Measurements from ENCODE around the gene JAG1.

JAG1 gene

GRCh38 chr20:10710991-10711775 lies 37.4 kb upstream of the JAG1 start:
- H3K9me3 Mint-ChIP-seq, result no peaks in the 10 kb centered on the region
- DNase-seq (ENCODE audit: low spot score in 2 of 2), result no peak
- no peaks in the 10 kb centered on the region for H3K4me1 Mint-ChIP-seq
- H3K36me3 Mint-ChIP-seq (ENCODE audit: insufficient read depth), result no peaks in the 10 kb centered on the region
- H3K27ac Mint-ChIP-seq (ENCODE audit: low read depth), result no peak overlapping the region
- no peak overlapping the region for H3K4me3 Mint-ChIP-seq
- no peak for ATAC-seq (replicated peaks; ENCODE audit: extremely low read depth, poor library complexity, severe bottlenecking)
- H3K27me3 Mint-ChIP-seq, result peaks cover 5% of the 10 kb centered on the region

DNA sequence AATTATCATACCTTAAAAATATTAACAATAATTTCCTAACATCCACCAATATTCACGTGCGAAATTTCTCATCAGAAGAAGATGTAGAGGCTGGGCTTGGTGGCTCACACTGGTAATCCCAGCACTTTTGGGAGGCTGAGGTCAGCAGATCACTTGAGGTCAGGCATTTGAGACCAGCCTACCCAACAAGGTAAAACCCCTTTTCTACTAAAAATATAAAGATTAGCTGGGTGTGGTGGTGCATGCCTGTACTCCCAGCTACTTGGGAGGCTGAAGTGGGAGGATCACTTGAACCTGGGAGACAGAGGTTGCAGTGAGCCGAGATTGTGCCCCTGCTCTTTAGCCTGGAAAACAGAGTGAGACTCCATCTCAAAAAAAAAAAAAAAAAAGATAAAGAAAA lies 36.1 kb upstream of the JAG1 start:
- H3K27me3 Mint-ChIP-seq, result peaks cover 9% of the 10 kb centered on the region
- DNase-seq (ENCODE audit: low spot score in 2 of 2) (no peak), ATAC-seq (replicated peaks; ENCODE audit: extremely low read depth, poor library complexity, severe bottlenecking) (no peak)
- H3K36me3 Mint-ChIP-seq (ENCODE audit: insufficient read depth), result no peaks in the 10 kb centered on the region
- H3K4me1 Mint-ChIP-seq, result no peaks in the 10 kb centered on the region
- no peak overlapping the region for H3K27ac Mint-ChIP-seq (ENCODE audit: low read depth)
- H3K9me3 Mint-ChIP-seq, result peaks cover 3% of the 10 kb centered on the region
- H3K4me3 Mint-ChIP-seq, result no peak overlapping the region

DNA sequence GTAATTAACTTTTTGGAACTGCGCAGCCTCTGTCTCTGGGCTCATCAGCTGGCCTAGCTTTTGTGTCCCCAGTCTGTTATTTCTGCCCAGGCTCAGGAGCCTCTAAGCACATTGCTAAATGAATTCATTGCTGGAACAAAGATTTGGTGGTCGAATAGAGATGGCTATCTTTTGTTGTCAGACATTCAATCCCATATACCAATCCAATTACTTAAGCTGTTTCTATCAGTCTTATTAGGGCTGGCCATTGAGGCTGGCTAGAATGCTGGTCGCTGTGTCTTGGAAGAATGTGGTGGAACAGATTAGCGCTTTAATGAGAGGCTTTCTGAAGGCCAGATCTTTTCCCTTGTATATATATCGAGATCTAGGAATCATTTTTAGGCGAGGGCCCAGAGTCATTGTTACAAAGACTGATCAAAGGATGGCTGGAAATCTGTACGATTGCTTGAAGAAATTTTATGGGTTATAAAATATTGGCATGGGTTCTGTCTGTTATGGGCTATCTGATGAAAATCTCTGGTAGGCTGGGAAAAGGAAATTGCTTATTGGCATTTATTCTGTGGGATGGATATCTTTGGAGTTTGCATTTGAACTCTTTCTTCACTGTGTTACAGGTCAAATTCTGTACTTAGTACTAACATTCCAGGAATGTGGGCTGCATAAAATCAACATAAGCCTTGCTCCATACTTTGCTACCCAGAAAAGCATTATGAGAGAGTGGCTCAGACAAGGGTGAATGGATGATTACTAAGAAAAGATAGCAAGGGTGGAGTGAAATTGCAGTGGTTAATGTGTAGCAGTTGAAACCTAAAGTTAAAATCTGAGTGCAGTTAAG lies 34.8 kb upstream of the JAG1 start:
- no peak overlapping the region for H3K27ac Mint-ChIP-seq (ENCODE audit: low read depth)
- no peak overlapping the region for H3K4me3 Mint-ChIP-seq
- DNase-seq (ENCODE audit: low spot score in 2 of 2), result no peak
- no peak for ATAC-seq (replicated peaks; ENCODE audit: extremely low read depth, poor library complexity, severe bottlenecking)
- peaks cover 1% of the 10 kb centered on the region for H3K36me3 Mint-ChIP-seq (ENCODE audit: insufficient read depth)
- peaks cover 17% of the 10 kb centered on the region for H3K27me3 Mint-ChIP-seq
- H3K4me1 Mint-ChIP-seq, result no peaks in the 10 kb centered on the region
- H3K9me3 Mint-ChIP-seq, result peaks cover 10% of the 10 kb centered on the region

GRCh38 chr20:10707791-10708190 lies 34.0 kb upstream of the JAG1 start:
- Mint-ChIP-seq H3K4me3 (no peak overlapping the region), H3K36me3 (ENCODE audit: insufficient read depth) (peaks cover 1% of the 10 kb centered on the region), H3K9me3 (peaks cover 11% of the 10 kb centered on the region), H3K27me3 (peaks cover 19% of the 10 kb centered on the region), H3K27ac (ENCODE audit: low read depth) (no peak overlapping the region), H3K4me1 (no peaks in the 10 kb centered on the region)
- no peak for ATAC-seq (replicated peaks; ENCODE audit: extremely low read depth, poor library complexity, severe bottlenecking)
- no peak for DNase-seq (ENCODE audit: low spot score in 2 of 2)

- H3K4me1 Mint-ChIP-seq, result no peaks in the 10 kb centered on the region
Measured at GRCh38 chr20:10707068-10707467, 33.3 kb upstream of the JAG1 start.

GRCh38 chr20:10706460-10706811 lies 32.6 kb upstream of the JAG1 start:
- Mint-ChIP-seq H3K27me3 (peaks cover 19% of the 10 kb centered on the region), H3K36me3 (ENCODE audit: insufficient read depth) (peaks cover 1% of the 10 kb centered on the region), H3K27ac (ENCODE audit: low read depth) (no peak overlapping the region), H3K4me1 (no peaks in the 10 kb centered on the region), H3K4me3 (no peak overlapping the region), H3K9me3 (peaks cover 11% of the 10 kb centered on the region)
- no peak for DNase-seq (ENCODE audit: low spot score in 2 of 2)
- ATAC-seq (replicated peaks; ENCODE audit: extremely low read depth, poor library complexity, severe bottlenecking), result no peak

More at GRCh38 chr20:10707068-10707467, 33.3 kb upstream of the JAG1 start:
- Mint-ChIP-seq H3K4me3 (no peak overlapping the region), H3K9me3 (peaks cover 11% of the 10 kb centered on the region), H3K27me3 (peaks cover 19% of the 10 kb centered on the region), H3K36me3 (ENCODE audit: insufficient read depth) (peaks cover 1% of the 10 kb centered on the region), H3K27ac (ENCODE audit: low read depth) (no peak overlapping the region)
- DNase-seq (ENCODE audit: low spot score in 2 of 2), result no peak
- no peak for ATAC-seq (replicated peaks; ENCODE audit: extremely low read depth, poor library complexity, severe bottlenecking)

DNA sequence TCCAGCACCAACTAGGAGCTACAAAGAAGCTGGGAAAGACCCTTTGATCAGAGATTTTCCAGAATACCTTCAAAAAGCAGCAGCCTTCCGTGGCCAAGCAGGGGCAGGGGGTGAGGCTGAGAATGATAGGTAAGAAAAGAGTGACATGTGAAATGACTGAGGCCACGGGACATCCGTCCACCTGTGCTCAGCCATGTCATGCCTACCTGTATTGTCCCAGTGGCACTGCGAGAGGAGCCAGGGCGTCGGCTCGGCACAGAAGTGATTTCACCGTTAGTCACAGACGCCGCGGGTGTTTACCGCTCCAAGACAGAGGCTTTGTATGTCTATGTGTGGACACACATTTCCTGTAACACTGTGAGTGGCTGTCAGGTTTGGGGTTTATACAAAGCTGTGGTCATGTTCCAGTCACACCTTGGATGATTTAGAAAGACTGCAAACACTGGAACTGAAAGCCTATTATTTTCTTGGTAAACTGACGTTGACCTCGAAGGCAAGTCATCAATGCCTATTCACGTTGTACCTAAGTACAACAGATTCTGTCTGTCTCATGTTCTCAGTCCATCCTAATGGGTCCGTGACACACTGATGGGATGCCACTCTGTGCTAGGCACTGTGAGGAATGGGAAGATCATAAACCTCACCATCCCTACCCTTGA lies 32.1 kb upstream of the JAG1 start:
- no peak overlapping the region for H3K4me3 Mint-ChIP-seq
- peaks cover 11% of the 10 kb centered on the region for H3K9me3 Mint-ChIP-seq
- peaks cover 19% of the 10 kb centered on the region for H3K27me3 Mint-ChIP-seq
- H3K36me3 Mint-ChIP-seq (ENCODE audit: insufficient read depth), result peaks cover 1% of the 10 kb centered on the region
- DNase-seq (ENCODE audit: low spot score in 2 of 2) (no peak), ATAC-seq (replicated peaks; ENCODE audit: extremely low read depth, poor library complexity, severe bottlenecking) (no peak)
- no peak overlapping the region for H3K27ac Mint-ChIP-seq (ENCODE audit: low read depth)
- H3K4me1 Mint-ChIP-seq, result no peaks in the 10 kb centered on the region

DNA sequence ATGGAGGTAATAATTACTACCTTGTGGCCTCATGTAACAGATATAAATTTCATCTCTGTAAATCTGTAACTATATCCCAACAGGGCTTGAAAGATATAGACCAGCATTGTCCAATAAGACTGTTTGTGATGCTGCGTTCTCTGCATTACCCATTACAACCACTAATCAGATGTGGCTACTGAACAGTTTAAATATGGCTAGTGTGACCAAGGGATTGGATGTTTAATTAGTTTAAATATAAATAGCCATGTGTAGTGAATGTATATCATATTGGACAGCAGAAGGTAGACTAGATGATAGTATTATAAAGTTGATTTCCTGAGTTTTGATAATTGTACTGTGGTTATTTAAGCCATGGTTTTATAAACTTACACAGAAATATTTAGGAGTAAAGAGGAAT lies 27.8 kb upstream of the JAG1 start:
- DNase-seq (ENCODE audit: low spot score in 2 of 2), result no peak
- Mint-ChIP-seq H3K4me1 (no peaks in the 10 kb centered on the region), H3K27me3 (peaks cover 35% of the 10 kb centered on the region), H3K4me3 (no peak overlapping the region), H3K27ac (ENCODE audit: low read depth) (no peak overlapping the region), H3K9me3 (peaks cover 11% of the 10 kb centered on the region), H3K36me3 (ENCODE audit: insufficient read depth) (peaks cover 4% of the 10 kb centered on the region)
- ATAC-seq (replicated peaks; ENCODE audit: extremely low read depth, poor library complexity, severe bottlenecking), result no peak

DNA sequence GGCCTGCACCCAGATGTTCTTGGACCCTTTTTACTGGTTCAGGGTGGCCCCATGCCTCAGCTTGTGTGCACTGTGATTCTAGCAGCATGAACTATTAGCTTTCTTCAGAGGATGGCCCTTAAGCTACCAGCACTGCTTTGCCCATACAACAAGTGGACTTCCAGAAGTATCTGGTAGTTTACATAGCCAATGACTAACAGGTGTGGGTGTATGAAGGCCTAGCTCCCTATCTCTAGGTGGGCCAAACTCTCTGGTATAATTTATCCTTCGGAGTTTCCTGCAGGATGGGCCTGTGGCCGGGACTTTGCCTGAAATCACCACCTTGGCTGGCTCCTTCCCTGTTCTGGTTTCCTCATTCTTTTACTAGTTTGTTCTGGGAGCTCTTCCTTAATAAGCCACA lies 26.1 kb upstream of the JAG1 start:
- Mint-ChIP-seq H3K4me1 (no peaks in the 10 kb centered on the region), H3K36me3 (ENCODE audit: insufficient read depth) (peaks cover 6% of the 10 kb centered on the region), H3K4me3 (no peak overlapping the region), H3K27ac (ENCODE audit: low read depth) (no peak overlapping the region), H3K9me3 (peaks cover 8% of the 10 kb centered on the region), H3K27me3 (peaks cover 43% of the 10 kb centered on the region)
- DNase-seq (ENCODE audit: low spot score in 2 of 2), result no peak
- no peak for ATAC-seq (replicated peaks; ENCODE audit: extremely low read depth, poor library complexity, severe bottlenecking)

DNA sequence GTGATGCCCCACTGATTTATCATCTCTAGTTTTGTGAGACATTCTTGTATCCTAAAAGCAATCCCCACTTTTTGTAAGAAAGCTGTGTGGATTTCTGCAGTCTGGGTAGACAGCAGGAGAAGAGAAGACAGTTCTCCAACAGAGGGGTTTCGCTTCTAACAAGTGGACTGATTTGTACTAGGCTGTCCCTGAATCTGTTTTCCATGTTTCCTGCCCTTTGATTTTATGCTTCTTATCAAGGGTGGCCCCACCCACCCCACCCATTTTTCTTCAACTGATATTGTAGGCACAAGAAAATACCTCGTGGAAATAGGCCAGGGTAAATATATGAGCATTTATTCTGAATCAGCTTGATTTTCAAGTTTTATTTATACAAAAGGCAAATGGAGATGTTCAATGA lies 25.7 kb upstream of the JAG1 start:
- ATAC-seq (replicated peaks; ENCODE audit: extremely low read depth, poor library complexity, severe bottlenecking), result no peak
- peaks cover 6% of the 10 kb centered on the region for H3K36me3 Mint-ChIP-seq (ENCODE audit: insufficient read depth)
- H3K4me3 Mint-ChIP-seq, result no peak overlapping the region
- H3K27ac Mint-ChIP-seq (ENCODE audit: low read depth), result no peak overlapping the region
- H3K4me1 Mint-ChIP-seq, result no peaks in the 10 kb centered on the region
- DNase-seq (ENCODE audit: low spot score in 2 of 2), result no peak
- H3K27me3 Mint-ChIP-seq, result peaks cover 48% of the 10 kb centered on the region
- H3K9me3 Mint-ChIP-seq, result peaks cover 6% of the 10 kb centered on the region

DNA sequence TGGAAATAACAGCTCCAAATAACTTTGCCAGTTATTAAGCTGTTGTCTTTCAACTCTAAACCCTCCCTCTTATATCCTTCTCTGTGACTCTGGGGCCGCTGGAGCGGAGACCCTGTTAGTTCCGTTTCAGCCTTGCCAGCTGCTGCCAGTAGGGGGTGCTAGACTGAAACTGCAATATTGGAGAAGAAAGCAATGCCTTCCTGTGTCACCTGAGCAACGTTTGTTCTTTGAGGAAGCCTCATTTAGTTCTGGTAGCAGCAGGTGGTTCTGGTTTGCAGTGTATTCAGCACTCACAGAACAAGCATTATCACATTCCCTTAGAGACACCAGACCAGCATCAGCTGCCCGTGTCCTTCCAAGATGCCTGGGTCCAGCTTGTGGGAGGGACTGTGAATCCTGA lies 22.9 kb upstream of the JAG1 start:
- peaks cover 38% of the 10 kb centered on the region for H3K27me3 Mint-ChIP-seq
- no peaks in the 10 kb centered on the region for H3K4me1 Mint-ChIP-seq
- DNase-seq (ENCODE audit: low spot score in 2 of 2) (no peak), ATAC-seq (replicated peaks; ENCODE audit: extremely low read depth, poor library complexity, severe bottlenecking) (no peak)
- no peak overlapping the region for H3K27ac Mint-ChIP-seq (ENCODE audit: low read depth)
- H3K9me3 Mint-ChIP-seq, result no peaks in the 10 kb centered on the region
- peaks cover 5% of the 10 kb centered on the region for H3K36me3 Mint-ChIP-seq (ENCODE audit: insufficient read depth)
- H3K4me3 Mint-ChIP-seq, result no peak overlapping the region

GRCh38 chr20:10689385-10689784 lies 15.6 kb upstream of the JAG1 start:
- DNase-seq (ENCODE audit: low spot score in 2 of 2), result no peak
- Mint-ChIP-seq H3K4me3 (no peak overlapping the region), H3K9me3 (no peaks in the 10 kb centered on the region), H3K4me1 (no peaks in the 10 kb centered on the region), H3K27me3 (peaks cover 26% of the 10 kb centered on the region), H3K27ac (ENCODE audit: low read depth) (no peak overlapping the region), H3K36me3 (ENCODE audit: insufficient read depth) (no peaks in the 10 kb centered on the region)
- no peak for ATAC-seq (replicated peaks; ENCODE audit: extremely low read depth, poor library complexity, severe bottlenecking)
